HEK293 (cell line): ENCODE measurements around the gene G3BP1.

ENCODE experiments used
- ATF2 ChIP-seq: fragments of 450-650 bp; formaldehyde crosslinking; IDR thresholded peaks from 2 replicates; pipeline ENCODE4 v1.5.1; 2016; ENCODE audit warnings: missing biosample characterization, missing genetic modification characterization, low read depth
- GFI1B ChIP-seq: fragments of 450-650 bp; formaldehyde crosslinking; IDR thresholded peaks from 2 replicates; pipeline ENCODE4 v1.5.1; 2016; ENCODE audit warnings: missing biosample characterization, missing genetic modification characterization
- HIC1 ChIP-seq: fragments of 450-650 bp; formaldehyde crosslinking; IDR thresholded peaks from 2 replicates; pipeline ENCODE4 v1.5.1; 2016; ENCODE audit warnings: missing biosample characterization, missing genetic modification characterization
- HOXD13 ChIP-seq: sonication (generic); formaldehyde crosslinking; IDR thresholded peaks from 2 replicates; pipeline ENCODE4 v1.8.0; 2022; ENCODE audit warnings: missing genetic modification reagents, borderline replicate concordance
- KLF1 ChIP-seq: fragments of 450-650 bp; formaldehyde crosslinking; IDR thresholded peaks from 2 replicates; pipeline ENCODE4 v1.5.1; 2016; ENCODE audit warnings: missing biosample characterization, missing genetic modification characterization
- KLF7 ChIP-seq: fragments of 450-650 bp; formaldehyde crosslinking; IDR thresholded peaks from 2 replicates; pipeline ENCODE4 v1.5.1; 2016; ENCODE audit warnings: missing biosample characterization, missing genetic modification characterization, borderline replicate concordance
- SP3 ChIP-seq: fragments of 450-650 bp; formaldehyde crosslinking; IDR thresholded peaks from 2 replicates; pipeline ENCODE4 v1.5.1; 2016; ENCODE audit warnings: missing biosample characterization, missing genetic modification characterization
- SP7 ChIP-seq: fragments of 450-650 bp; formaldehyde crosslinking; IDR thresholded peaks from 2 replicates; pipeline ENCODE4 v1.5.1; 2016; ENCODE audit warnings: missing biosample characterization, missing genetic modification characterization
- TRIM28 ChIP-seq: IDR thresholded peaks from 2 replicates; pipeline ENCODE4 v1.6.1; 2011; ENCODE audit warnings: low read length, control low read depth, borderline replicate concordance
- WT1 ChIP-seq: fragments of 450-650 bp; formaldehyde crosslinking; IDR thresholded peaks from 2 replicates; pipeline ENCODE4 v1.5.1; 2016; ENCODE audit warnings: missing biosample characterization, missing genetic modification characterization
- YY2 ChIP-seq: fragments of 450-650 bp; formaldehyde crosslinking; IDR thresholded peaks from 2 replicates; pipeline ENCODE4 v1.5.1; 2016; ENCODE audit warnings: missing biosample characterization, missing genetic modification characterization
- ZBTB1 ChIP-seq: fragments of 450-650 bp; formaldehyde crosslinking; IDR thresholded peaks from 2 replicates; pipeline ENCODE4 v1.5.1; 2016; ENCODE audit warnings: missing biosample characterization, missing genetic modification characterization
- ZBTB17 ChIP-seq: fragments of 450-650 bp; formaldehyde crosslinking; IDR thresholded peaks from 2 replicates; pipeline ENCODE4 v1.5.1; 2016; ENCODE audit warnings: missing biosample characterization, missing genetic modification characterization
- ZFP69B ChIP-seq: fragments of 450-650 bp; formaldehyde crosslinking; IDR thresholded peaks from 2 replicates; pipeline ENCODE4 v1.5.1; 2016; ENCODE audit warnings: missing biosample characterization, missing genetic modification characterization
- ZNF132 ChIP-seq: fragments of 450-650 bp; formaldehyde crosslinking; IDR thresholded peaks from 2 replicates; pipeline ENCODE4 v1.5.1; 2017; ENCODE audit warnings: missing biosample characterization, missing genetic modification characterization, borderline replicate concordance
- ZNF169 ChIP-seq: fragments of 450-650 bp; formaldehyde crosslinking; IDR thresholded peaks from 2 replicates; pipeline ENCODE4 v1.5.1; 2016; ENCODE audit warnings: missing biosample characterization, missing genetic modification characterization
- ZNF19 ChIP-seq: fragments of 450-650 bp; formaldehyde crosslinking; IDR thresholded peaks from 2 replicates; pipeline ENCODE4; 2016; ENCODE audit warnings: missing biosample characterization, missing genetic modification characterization, low read depth
- ZNF311 ChIP-seq: fragments of 450-650 bp; formaldehyde crosslinking; IDR thresholded peaks from 2 replicates; pipeline ENCODE4 v1.5.1; 2017; ENCODE audit warnings: missing biosample characterization, missing genetic modification characterization, borderline replicate concordance
- ZNF324 ChIP-seq: fragments of 450-650 bp; formaldehyde crosslinking; IDR thresholded peaks from 2 replicates; pipeline ENCODE4 v1.5.1; 2016; ENCODE audit warnings: missing biosample characterization, missing genetic modification characterization
- ZNF341 ChIP-seq: fragments of 450-650 bp; formaldehyde crosslinking; IDR thresholded peaks from 2 replicates; pipeline ENCODE4; 2016; ENCODE audit warnings: low read depth, missing biosample characterization, missing genetic modification characterization
- ZNF362 ChIP-seq: fragments of 450-650 bp; formaldehyde crosslinking; IDR thresholded peaks from 2 replicates; pipeline ENCODE4 v1.5.1; 2016; ENCODE audit warnings: missing biosample characterization, missing genetic modification characterization
- ZNF394 ChIP-seq: fragments of 450-650 bp; formaldehyde crosslinking; IDR thresholded peaks from 2 replicates; pipeline ENCODE4 v1.5.1; 2016; ENCODE audit warnings: missing biosample characterization, missing genetic modification characterization, mild to moderate bottlenecking, moderate library complexity, borderline replicate concordance
- ZNF501 ChIP-seq: fragments of 450-650 bp; formaldehyde crosslinking; IDR thresholded peaks from 2 replicates; pipeline ENCODE4 v1.5.1; 2016; ENCODE audit warnings: missing biosample characterization, missing genetic modification characterization
- ZNF558 ChIP-seq: fragments of 450-650 bp; formaldehyde crosslinking; IDR thresholded peaks from 2 replicates; pipeline ENCODE4 v1.5.1; 2016; ENCODE audit warnings: missing biosample characterization, missing genetic modification characterization
- ZNF561 ChIP-seq: fragments of 450-650 bp; IDR thresholded peaks from 2 replicates; pipeline ENCODE4 v1.5.1; 2018; ENCODE audit warnings: missing biosample characterization, missing genetic modification characterization, borderline replicate concordance
- ZNF580 ChIP-seq: fragments of 450-650 bp; formaldehyde crosslinking; IDR thresholded peaks from 2 replicates; pipeline ENCODE4 v1.5.1; 2016; ENCODE audit warnings: missing biosample characterization, missing genetic modification characterization
- ZNF626 ChIP-seq: fragments of 450-650 bp; sonication (Bioruptor Pico); formaldehyde crosslinking; IDR thresholded peaks from 2 replicates; pipeline ENCODE4 v1.5.1; 2018; ENCODE audit warnings: missing biosample characterization, missing genetic modification characterization, inconsistent platforms
- ZNF645 ChIP-seq: fragments of 450-650 bp; formaldehyde crosslinking; IDR thresholded peaks from 2 replicates; pipeline ENCODE4; 2016; ENCODE audit warnings: missing biosample characterization, missing genetic modification characterization
- ZNF692 ChIP-seq: fragments of 450-650 bp; formaldehyde crosslinking; IDR thresholded peaks from 2 replicates; pipeline ENCODE4 v1.5.1; 2016; ENCODE audit warnings: missing biosample characterization, missing genetic modification characterization
- ZNF704 ChIP-seq: fragments of 450-650 bp; formaldehyde crosslinking; IDR thresholded peaks from 2 replicates; pipeline ENCODE4 v1.5.1; 2016; ENCODE audit warnings: missing biosample characterization, missing genetic modification characterization
- ZXDB ChIP-seq: fragments of 450-650 bp; formaldehyde crosslinking; IDR thresholded peaks from 2 replicates; pipeline ENCODE4 v1.5.1; 2016; ENCODE audit warnings: missing biosample characterization, missing genetic modification characterization

G3BP1 gene

GRCh38 chr5:151771259-151772028 lies at the start of gene G3BP1 (continued):
- TF ChIP-seq ZNF324 (tag by site-specific recombination): peak; percentile 41; the same call in 1 of the 2 replicates
- TF ChIP-seq ZNF341 (tag by site-specific recombination): peak; percentile 84
- no peak for TF ChIP-seq ATF2 (tag by site-specific recombination)
- peak; percentile 93 for TF ChIP-seq ZNF692 (tag by site-specific recombination)
- TF ChIP-seq ZNF19 (tag by site-specific recombination): no peak
- TF ChIP-seq ZNF501 (tag by site-specific recombination): 0 out of 2 replicates have a peak, but pooled peaks have one; percentile 50
- no peak for TF ChIP-seq ZNF626 (tag by site-specific recombination)
- peak; percentile 100 for TF ChIP-seq ZXDB (tag by site-specific recombination)
- TF ChIP-seq ZFP69B (tag by site-specific recombination): peak; percentile 91; the same call in 1 of the 2 replicates
- TF ChIP-seq ZBTB17 (tag by site-specific recombination): 0 out of 2 replicates have a peak, but pooled peaks have one; percentile 35
- no peak for TF ChIP-seq GFI1B
- no peak; the same call in 1 of the 2 replicates for TF ChIP-seq HIC1 (tag by site-specific recombination)
- no peak for TF ChIP-seq ZNF132
- peak; percentile 33; the same call in 1 of the 2 replicates for TF ChIP-seq ZNF394 (tag by site-specific recombination)
- peak; percentile 60 for TF ChIP-seq ZNF580
- TF ChIP-seq ZNF169 (tag by site-specific recombination): no peak
- TF ChIP-seq ZNF362: no peak
- peak; percentile 68; the same call in 1 of the 2 replicates for TF ChIP-seq ZBTB1 (tag by site-specific recombination)
- TF ChIP-seq SP3 (tag by site-specific recombination): peak; percentile 96
- no peak for TF ChIP-seq WT1 (tag by site-specific recombination)
- TF ChIP-seq ZNF558 (tag by site-specific recombination): no peak
- TF ChIP-seq ZNF704: no peak
- TF ChIP-seq KLF7 (tag by site-specific recombination): no peak
- no peak for TF ChIP-seq ZNF311 (tag by site-specific recombination)
- peak; percentile 53 for TF ChIP-seq ZNF561 (tag by site-specific recombination)
- TF ChIP-seq KLF1 (tag by site-specific recombination): peak; percentile 58
- no peak for TF ChIP-seq YY2 (tag by site-specific recombination)
- TF ChIP-seq SP7 (tag by site-specific recombination): peak; percentile 53; the same call in 1 of the 2 replicates
- TF ChIP-seq ZNF645 (tag by site-specific recombination): no peak
- 0 out of 2 replicates have a peak, but pooled peaks have one; percentile 33 for TF ChIP-seq TRIM28
- no peak for TF ChIP-seq HOXD13
